ENCODE results near the gene ZDHHC12. TPM values are rescaled to one million over a fixed set of nuclear protein-coding genes. Genes with fewer than 3 reads are reported as not detected.
A peak's percentile ranks its signal among the peaks of the same experiment; 100 is the strongest.

Gene ZDHHC12
- total and polyA plus RNA-seq, 2 of the 13 experiments (the other 11 are each of a cell fraction or from before 2014, with no cell fraction given): 25.4 to 28.0 TPM

DNA sequence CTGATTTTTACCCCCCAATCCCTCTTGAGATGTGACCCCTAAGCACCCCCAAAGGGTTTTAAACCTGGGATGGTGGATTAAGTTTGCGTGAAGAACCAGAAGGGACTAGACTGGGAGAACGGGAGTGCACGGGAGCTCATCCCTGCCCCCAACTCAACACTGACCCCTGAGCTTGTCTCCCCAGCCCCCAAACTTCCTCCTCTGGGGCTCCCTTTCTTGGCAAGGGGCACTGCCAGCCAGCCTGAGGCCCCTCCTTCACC, 39.9 kb downstream of the ZDHHC12 start (continued):
- TF ChIP-seq ZNF280D (CRISPR knock-in tag; IDR thresholded peaks at IDR 0.05) (no peak), POGZ (CRISPR knock-in tag; IDR thresholded peaks at IDR 0.05) (no peak), NFE2L2 (IDR thresholded peaks at IDR 0.05; ENCODE audit: low read length) (no peak), GATAD1 (CRISPR knock-in tag; IDR thresholded peaks at IDR 0.05) (no peak), HOXD1 (CRISPR knock-in tag; IDR thresholded peaks at IDR 0.05) (no peak), ZNF253 (CRISPR knock-in tag; IDR thresholded peaks at IDR 0.05; ENCODE audit: borderline replicate concordance) (no peak), MXD4 (CRISPR knock-in tag; IDR thresholded peaks at IDR 0.05) (0 out of 2 replicates have a peak, but pooled peaks have one; percentile 7), MED13 (CRISPR knock-in tag; IDR thresholded peaks at IDR 0.05) (peak; percentile 33; the same call in 1 of the 2 replicates), POLR2AphosphoS5 (IDR thresholded peaks at IDR 0.05; ENCODE audit: low read depth, low read length) (no peak), MYC (CRISPR knock-in tag; IDR thresholded peaks at IDR 0.05; ENCODE audit: borderline replicate concordance) (no peak; the same call in 1 of the 2 replicates), ZBTB39 (CRISPR knock-in tag; IDR thresholded peaks at IDR 0.05) (no peak), ZFP41 (CRISPR knock-in tag; IDR thresholded peaks at IDR 0.05; ENCODE audit: borderline replicate concordance) (no peak), CHD4 (IDR thresholded peaks at IDR 0.05; ENCODE audit: borderline replicate concordance, low read length) (no peak), UBTF (CRISPR knock-in tag; IDR thresholded peaks at IDR 0.05) (0 out of 2 replicates have a peak, but pooled peaks have one; percentile 8), DNMT3B (CRISPR knock-in tag; conservative IDR thresholded peaks at IDR 0.05) (no peak), CAMTA2 (CRISPR knock-in tag; IDR thresholded peaks at IDR 0.05; ENCODE audit: borderline replicate concordance) (peak; percentile 59; the same call in 1 of the 2 replicates), SMAD3 (CRISPR knock-in tag; IDR thresholded peaks at IDR 0.05) (no peak), HMG20B (CRISPR knock-in tag; conservative IDR thresholded peaks at IDR 0.05) (no peak), ZNF644 (CRISPR knock-in tag; IDR thresholded peaks at IDR 0.05; ENCODE audit: low read depth) (no peak), TIGD3 (CRISPR knock-in tag; IDR thresholded peaks at IDR 0.05; ENCODE audit: borderline replicate concordance) (no peak), NFRKB (IDR thresholded peaks at IDR 0.05) (no peak), CENPX (CRISPR knock-in tag; IDR thresholded peaks at IDR 0.05) (no peak)
- TF ChIP-seq, protein P1, sequence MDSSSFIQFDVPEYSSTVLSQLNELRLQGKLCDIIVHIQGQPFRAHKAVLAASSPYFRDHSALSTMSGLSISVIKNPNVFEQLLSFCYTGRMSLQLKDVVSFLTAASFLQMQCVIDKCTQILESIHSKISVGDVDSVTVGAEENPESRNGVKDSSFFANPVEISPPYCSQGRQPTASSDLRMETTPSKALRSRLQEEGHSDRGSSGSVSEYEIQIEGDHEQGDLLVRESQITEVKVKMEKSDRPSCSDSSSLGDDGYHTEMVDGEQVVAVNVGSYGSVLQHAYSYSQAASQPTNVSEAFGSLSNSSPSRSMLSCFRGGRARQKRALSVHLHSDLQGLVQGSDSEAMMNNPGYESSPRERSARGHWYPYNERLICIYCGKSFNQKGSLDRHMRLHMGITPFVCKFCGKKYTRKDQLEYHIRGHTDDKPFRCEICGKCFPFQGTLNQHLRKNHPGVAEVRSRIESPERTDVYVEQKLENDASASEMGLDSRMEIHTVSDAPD (CRISPR knock-in tag; IDR thresholded peaks at IDR 0.05): no peak

All from HepG2 (cell line).